A549 (cell line): ENCODE data around the gene SLC24A2. TPM values are rescaled to one million over a fixed set of nuclear protein-coding genes. Genes with fewer than 3 reads are reported as not detected.

Experiments used
- ATAC-seq, 2 experiments: fragments of 200-7000 bp in 1 of 2; fragments of >200 bp in 1 of 2; cut with Nextera tagmentation in 1 of 2; cut with Tn5 transposase in 1 of 2; 3 replicates each; pipeline versions ENCODE4 v1.8.0 to v1.9.1; 2018 to 2020; ENCODE audit warnings: mild to moderate bottlenecking in 1 of 2, moderate library complexity in 1 of 2
- CTCF ChIA-PET: fragments of 300-600 bp; sonication (Branson Sonifier 250); formaldehyde crosslinking; extraction: SDS; loops from one replicate; lab custom pipeline; 2021; ENCODE audit warnings: antibody characterized with exemption, inconsistent platforms; lab: Yijun Ruan, JAX
- POLR2A ChIA-PET: fragments of 350-600 bp; formaldehyde crosslinking; extraction: SDS; loops from one replicate; lab custom pipeline; 2021; ENCODE audit warnings: antibody characterized with exemption, inconsistent platforms; lab: Yijun Ruan, JAX
- DNase-seq, 2 experiments: peaks; one replicate each; pipeline versions ENCODE4 v3.0.0 to v3.0.0-alpha.2; 2011 to 2016; ENCODE audit warnings: low read depth in 1 of 2, low spot score in 1 of 2
- FAIRE-seq: peaks from 2 replicates; lab custom pipeline; 2011; peaks lifted over from hg19 to GRCh38; lab: Jason Lieb, UNC
- H3K27ac ChIP-seq, 2 experiments: fragments of >200 bp; sonication (Bioruptor Twin); formaldehyde crosslinking; 3 replicates each; pipeline ENCODE4 v1.5.1; 2016 to 2017
- H3K4me1 ChIP-seq: fragments of >200 bp; sonication (Bioruptor Twin); formaldehyde crosslinking; 3 replicates; pipeline ENCODE4 v1.6.1; 2016
- H3K4me2 ChIP-seq: fragments of >200 bp; sonication (Bioruptor Twin); formaldehyde crosslinking; 3 replicates; pipeline ENCODE4 v1.6.1; 2016
- H3K4me3 ChIP-seq: fragments of >200 bp; sonication (Bioruptor Twin); formaldehyde crosslinking; 3 replicates; pipeline ENCODE4 v1.5.1; 2016
- H3K9me3 ChIP-seq: fragments of >200 bp; sonication (Bioruptor Twin); formaldehyde crosslinking; 3 replicates; pipeline ENCODE4 v1.6.1; 2016
- CEBPB ChIP-seq, 2 experiments: fragments of >200 bp in 1 of 2; sonication (Bioruptor Twin) in 1 of 2; formaldehyde crosslinking in 1 of 2; IDR thresholded peaks; 2 replicates each; pipeline ENCODE4 v1.6.1; 2012 to 2016
- CHD4 ChIP-seq: fragments of 200-600 bp; sonication (generic); IDR thresholded peaks from 2 replicates; pipeline ENCODE4 v1.6.1; 2016; ENCODE audit warnings: antibody characterized with exemption, mild to moderate bottlenecking, borderline replicate concordance
- FOXS1 ChIP-seq: fragments of 250-450 bp; sonication (Bioruptor Pico); IDR thresholded peaks from 2 replicates; pipeline ENCODE4 v1.5.0; 2020; ENCODE audit warnings: mild to moderate bottlenecking, moderate library complexity
- KDM1A ChIP-seq: fragments of 200-600 bp; sonication (generic); IDR thresholded peaks from 2 replicates; pipeline ENCODE4 v1.6.1; 2016; ENCODE audit warnings: low read depth, mild to moderate bottlenecking
- MAFK ChIP-seq: fragments of 450-650 bp; IDR thresholded peaks from 2 replicates; pipeline ENCODE4 v1.6.1; 2014; ENCODE audit not compliant: partially characterized antibody
- NFE2L2 ChIP-seq: fragments of 150-350 bp; conservative IDR thresholded peaks from 2 replicates; pipeline ENCODE4 v1.6.1; 2014; ENCODE audit warnings: low read length
- NPAS2 ChIP-seq: fragments of 250-450 bp; sonication (Bioruptor Pico); IDR thresholded peaks from 2 replicates; pipeline ENCODE4 v1.8.0; 2022; ENCODE audit warnings: mild to moderate bottlenecking, moderate library complexity, borderline replicate concordance
- POLR2A ChIP-seq: IDR thresholded peaks from 2 replicates; pipeline ENCODE4 v1.6.1; 2012; ENCODE audit warnings: mild to moderate bottlenecking, low read length
- RARB ChIP-seq: fragments of 250-450 bp; sonication (Bioruptor Pico); IDR thresholded peaks from 2 replicates; pipeline ENCODE4 v1.8.0; 2021; ENCODE audit warnings: mild to moderate bottlenecking, moderate library complexity
- USF2 ChIP-seq: fragments of 450-650 bp; IDR thresholded peaks from 2 replicates; pipeline ENCODE4 v1.6.1; 2014; ENCODE audit warnings: antibody characterized with exemption
- WGBS: methylation state at CpG from one replicate; pipeline ENCODE4 v1.1.6; 2017; ENCODE audit errors: missing lambda C conversion rate; 5-methylcytosine and 5-hydroxymethylcytosine counted together
- polyA plus RNA-seq, 4 experiments: library from polyadenylated mRNA; depleted of rRNA in 3 of 4; stranded (reverse); fragments of >200 nt; fragmentation: RNase III in 1 of 4; extraction: RNeasy Plus Mini Kit Qiagen cat#74134 plus additional on column Dnase treatment in 1 of 4; gene quantifications; 2 replicates in 3 of 4; 3 replicates in 1 of 4; pipeline ENCODE4 v1.2.3, GENCODE V29; 2011 to 2017

SLC24A2 gene
- polyA plus RNA-seq, 2 of the 4 experiments (the other 2 are of a cell fraction) = not detected

GRCh38 chr9:19748278-19749126 lies 40.3 kb downstream of the SLC24A2 start:
- ChIA-PET POLR2A (no interaction called here), CTCF (no interaction called here)
- Histone ChIP-seq H3K4me2 (no peak overlapping the region), H3K4me1 (no peaks in the 10 kb centered on the region), H3K4me3 (no peak overlapping the region), H3K9me3 (no peaks in the 10 kb centered on the region), H3K27ac (no peak overlapping the region)
- peak; percentile 23 for FAIRE-seq
- whole genome bisulfite sequencing = 2% methylated on average over 4 of the region's 4 CpGs
- TF ChIP-seq MAFK (peak; percentile 86), CEBPB (IDR thresholded peaks at IDR 0.05) (no peak)
- peak in 1 of 2 experiments; percentile 18 for DNase-seq
- ATAC-seq = peak; percentile 56 to 59; a peak in 3 of 6 replicates

- ChIA-PET POLR2A (no interaction called here), CTCF (no interaction called here)
- H3K9me3 ChIP-seq = no peaks in the 10 kb centered on the region
- H3K27ac ChIP-seq = no peak overlapping the region
- H3K4me1 ChIP-seq = no peaks in the 10 kb centered on the region
- DNase-seq (no peak), ATAC-seq (no peak), FAIRE-seq (no peak)
- H3K4me3 ChIP-seq = no peak overlapping the region
- no peak overlapping the region for H3K4me2 ChIP-seq
- TF ChIP-seq RARB (CRISPR knock-in tag) = no peak
- no peak for TF ChIP-seq FOXS1
- no peak for TF ChIP-seq USF2
- no peak for TF ChIP-seq NPAS2 (CRISPR knock-in tag)
- no peak for TF ChIP-seq MAFK
- no peak for TF ChIP-seq CEBPB (IDR thresholded peaks at IDR 0.05)
- 80% methylated on average over 2 of the region's 2 CpGs for WGBS
Observed at GRCh38 chr9:19746223-19746622, 42.6 kb downstream of the SLC24A2 start.

- H3K4me2 ChIP-seq = no peak overlapping the region
- H3K9me3 ChIP-seq = no peaks in the 10 kb centered on the region
- H3K4me3 ChIP-seq = no peak overlapping the region
- 18% methylated on average over 4 of the region's 4 CpGs for WGBS
- FAIRE-seq (no peak), DNase-seq (no peak), ATAC-seq (no peak)
- no peaks in the 10 kb centered on the region for H3K4me1 ChIP-seq
- TF ChIP-seq NFE2L2 (no peak), KDM1A (no peak), CHD4 (no peak), POLR2A (no peak)
- no peak overlapping the region for H3K27ac ChIP-seq
- ChIA-PET POLR2A (interaction anchor here (0.6 kb wide), 1 partner anchor 176 kb away, joined by 7 read pairs; no protein-coding TSS in a partner anchor), CTCF (no interaction called here)
Observed at GRCh38 chr9:19741178-19741577, 47.7 kb downstream of the SLC24A2 start.
